IMR-90 (cell line): ENCODE measurements around the gene NELL1.

Experiments used
- BHLHE40 ChIP-seq: fragments of 150-350 bp; IDR thresholded peaks from 2 replicates; pipeline ENCODE4 v1.6.1; 2016; ENCODE audit warnings: mild to moderate bottlenecking, low read depth, low read length
- CEBPB ChIP-seq: IDR thresholded peaks from 2 replicates; pipeline ENCODE4 v1.6.1; 2012; ENCODE audit warnings: low read depth, low read length, improper control_type of control experiment
- MAFK ChIP-seq: IDR thresholded peaks from 2 replicates; pipeline ENCODE4 v1.6.1; 2012; ENCODE audit warnings: low read depth, low read length, improper control_type of control experiment
- MXI1 ChIP-seq: IDR thresholded peaks from 2 replicates; pipeline ENCODE4 v1.6.1; 2012; ENCODE audit warnings: low read depth, mild to moderate bottlenecking, low read length, moderate library complexity, borderline replicate concordance
- POLR2A ChIP-seq: IDR thresholded peaks from 2 replicates; pipeline ENCODE4 v1.6.1; 2012; ENCODE audit warnings: mild to moderate bottlenecking, low read depth, low read length
- RAD21 ChIP-seq: IDR thresholded peaks from 2 replicates; pipeline ENCODE4 v1.6.1; 2012; ENCODE audit warnings: low read length, improper control_type of control experiment
- RCOR1 ChIP-seq: IDR thresholded peaks from 2 replicates; pipeline ENCODE4 v1.6.1; 2012; ENCODE audit warnings: mild to moderate bottlenecking, low read length, improper control_type of control experiment; ENCODE audit not compliant: insufficient replicate concordance
- SMC3 ChIP-seq: fragments of 150-350 bp; IDR thresholded peaks from 2 replicates; pipeline ENCODE4 v1.6.1; 2016; ENCODE audit warnings: low read depth, mild to moderate bottlenecking, antibody characterized with exemption, low read length, moderate library complexity
- TF ChIP-seq, protein P1 (sequence below): conservative IDR thresholded peaks from 2 replicates; pipeline ENCODE4 v1.5.1; 2012; ENCODE audit warnings: mild to moderate bottlenecking, low read depth, low read length, improper control_type of control experiment
- TF ChIP-seq, protein P2 (sequence below): fragments of 150-350 bp; IDR thresholded peaks from 2 replicates; pipeline ENCODE4 v1.6.1; 2016; ENCODE audit warnings: low read depth, mild to moderate bottlenecking, low read length, moderate library complexity, borderline replicate concordance
- TF ChIP-seq, protein P3 (sequence below): fragments of 150-350 bp; IDR thresholded peaks from 2 replicates; pipeline ENCODE4 v1.6.1; 2017; ENCODE audit warnings: mild to moderate bottlenecking, antibody characterized with exemption, low read length, low read depth

- TF ChIP-seq, protein P1, sequence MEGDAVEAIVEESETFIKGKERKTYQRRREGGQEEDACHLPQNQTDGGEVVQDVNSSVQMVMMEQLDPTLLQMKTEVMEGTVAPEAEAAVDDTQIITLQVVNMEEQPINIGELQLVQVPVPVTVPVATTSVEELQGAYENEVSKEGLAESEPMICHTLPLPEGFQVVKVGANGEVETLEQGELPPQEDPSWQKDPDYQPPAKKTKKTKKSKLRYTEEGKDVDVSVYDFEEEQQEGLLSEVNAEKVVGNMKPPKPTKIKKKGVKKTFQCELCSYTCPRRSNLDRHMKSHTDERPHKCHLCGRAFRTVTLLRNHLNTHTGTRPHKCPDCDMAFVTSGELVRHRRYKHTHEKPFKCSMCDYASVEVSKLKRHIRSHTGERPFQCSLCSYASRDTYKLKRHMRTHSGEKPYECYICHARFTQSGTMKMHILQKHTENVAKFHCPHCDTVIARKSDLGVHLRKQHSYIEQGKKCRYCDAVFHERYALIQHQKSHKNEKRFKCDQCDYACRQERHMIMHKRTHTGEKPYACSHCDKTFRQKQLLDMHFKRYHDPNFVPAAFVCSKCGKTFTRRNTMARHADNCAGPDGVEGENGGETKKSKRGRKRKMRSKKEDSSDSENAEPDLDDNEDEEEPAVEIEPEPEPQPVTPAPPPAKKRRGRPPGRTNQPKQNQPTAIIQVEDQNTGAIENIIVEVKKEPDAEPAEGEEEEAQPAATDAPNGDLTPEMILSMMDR = no peak
- TF ChIP-seq BHLHE40 = no peak
- TF ChIP-seq RCOR1 = no peak
- TF ChIP-seq, protein P2, sequence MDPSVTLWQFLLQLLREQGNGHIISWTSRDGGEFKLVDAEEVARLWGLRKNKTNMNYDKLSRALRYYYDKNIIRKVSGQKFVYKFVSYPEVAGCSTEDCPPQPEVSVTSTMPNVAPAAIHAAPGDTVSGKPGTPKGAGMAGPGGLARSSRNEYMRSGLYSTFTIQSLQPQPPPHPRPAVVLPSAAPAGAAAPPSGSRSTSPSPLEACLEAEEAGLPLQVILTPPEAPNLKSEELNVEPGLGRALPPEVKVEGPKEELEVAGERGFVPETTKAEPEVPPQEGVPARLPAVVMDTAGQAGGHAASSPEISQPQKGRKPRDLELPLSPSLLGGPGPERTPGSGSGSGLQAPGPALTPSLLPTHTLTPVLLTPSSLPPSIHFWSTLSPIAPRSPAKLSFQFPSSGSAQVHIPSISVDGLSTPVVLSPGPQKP = no peak
- no peak for TF ChIP-seq RAD21
- no peak for TF ChIP-seq SMC3
- TF ChIP-seq, protein P3, sequence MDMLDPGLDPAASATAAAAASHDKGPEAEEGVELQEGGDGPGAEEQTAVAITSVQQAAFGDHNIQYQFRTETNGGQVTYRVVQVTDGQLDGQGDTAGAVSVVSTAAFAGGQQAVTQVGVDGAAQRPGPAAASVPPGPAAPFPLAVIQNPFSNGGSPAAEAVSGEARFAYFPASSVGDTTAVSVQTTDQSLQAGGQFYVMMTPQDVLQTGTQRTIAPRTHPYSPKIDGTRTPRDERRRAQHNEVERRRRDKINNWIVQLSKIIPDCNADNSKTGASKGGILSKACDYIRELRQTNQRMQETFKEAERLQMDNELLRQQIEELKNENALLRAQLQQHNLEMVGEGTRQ = no peak
- TF ChIP-seq POLR2A = no peak
- no peak for TF ChIP-seq MXI1
- TF ChIP-seq MAFK = no peak
- no peak for TF ChIP-seq CEBPB
Measured at GRCh38 chr11:20926799-20927540, 257.6 kb downstream of the NELL1 start.
